OCI-LY7 (cell line): ENCODE data around the gene FBXL20. TPM values are rescaled to one million over a fixed set of nuclear protein-coding genes. Genes with fewer than 3 reads are reported as not detected.

ENCODE experiments used
- BruUV-seq: library from RNA; stranded (reverse); fragments of 400-500 nt; replicated peaks from 2 replicates; lab custom pipeline; 2021; lab: Mats Ljungman, UMichigan
- CTCF ChIA-PET: fragments of 300-600 bp; sonication (Branson Sonifier 250); formaldehyde crosslinking; loops from one replicate; lab custom pipeline; 2022; ENCODE audit warnings: antibody characterized with exemption; ENCODE audit not compliant: unreplicated experiment; lab: Charles Lee
- POLR2A ChIA-PET: fragments of 300-600 bp; sonication (Branson Sonifier 250); formaldehyde crosslinking; loops from one replicate; lab custom pipeline; 2022; ENCODE audit warnings: antibody characterized with exemption; lab: Charles Lee
- DNase-seq: peaks from one replicate; pipeline ENCODE4 v3.0.0-alpha.2; 2015; ENCODE audit warnings: low spot score
- H2AFZ ChIP-seq: fragments of 200-600 bp; sonication (generic), shearing (Covaris generic); 2 replicates; pipeline ENCODE4 v1.6.1; 2014; ENCODE audit warnings: mild to moderate bottlenecking, antibody characterized with exemption, low read length, moderate library complexity
- H3K27ac ChIP-seq: fragments of 200-600 bp; sonication (generic); 2 replicates; pipeline ENCODE4 v1.5.1; 2014; ENCODE audit warnings: mixed run types, low read depth, mild to moderate bottlenecking, moderate library complexity, low read length, inconsistent platforms; ENCODE audit not compliant: poor library complexity, severe bottlenecking
- H3K36me3 ChIP-seq: fragments of 200-600 bp; sonication (generic); 2 replicates; pipeline ENCODE4 v1.6.1; 2014; ENCODE audit warnings: mild to moderate bottlenecking, antibody characterized with exemption, low read length, moderate library complexity, mixed read lengths; ENCODE audit not compliant: insufficient read depth
- H3K4me1 ChIP-seq: fragments of 200-600 bp; sonication (generic); 2 replicates; pipeline ENCODE4 v1.5.1; 2014; ENCODE audit warnings: mild to moderate bottlenecking, low read length; ENCODE audit not compliant: insufficient read depth, poor library complexity, severe bottlenecking
- H3K4me2 ChIP-seq: fragments of 200-600 bp; sonication (generic); 2 replicates; pipeline ENCODE4 v1.6.1; 2014; ENCODE audit warnings: mild to moderate bottlenecking, low read length
- H3K4me3 ChIP-seq: fragments of 200-600 bp; sonication (generic); 2 replicates; pipeline ENCODE4 v1.5.1; 2014; ENCODE audit warnings: mild to moderate bottlenecking, low read depth, low read length; ENCODE audit not compliant: poor library complexity, severe bottlenecking
- H3K79me2 ChIP-seq: fragments of 200-600 bp; sonication (generic); 2 replicates; pipeline ENCODE4 v1.6.1; 2016; ENCODE audit warnings: low read depth, mild to moderate bottlenecking, low read length, moderate library complexity, mixed read lengths; ENCODE audit not compliant: insufficient read depth
- H3K9me2 ChIP-seq: fragments of 200-600 bp; sonication (generic); 2 replicates; pipeline ENCODE4 v1.6.1; 2016; ENCODE audit warnings: mild to moderate bottlenecking, low read length, mixed read lengths; ENCODE audit not compliant: insufficient read depth
- H3K9me3 ChIP-seq: fragments of 200-600 bp; sonication (generic); 2 replicates; pipeline ENCODE4 v1.6.1; 2014; ENCODE audit warnings: mild to moderate bottlenecking, mixed run types, low read length, mixed read lengths
- H4K20me1 ChIP-seq: fragments of 200-600 bp; sonication (generic); 2 replicates; pipeline ENCODE4 v1.6.1; 2014; ENCODE audit warnings: mild to moderate bottlenecking, antibody characterized with exemption, low read length, moderate library complexity, mixed read lengths; ENCODE audit not compliant: insufficient read depth
- EZH2phosphoT487 ChIP-seq: fragments of 200-600 bp; sonication (generic); IDR thresholded peaks from 2 replicates; pipeline ENCODE4 v1.6.1; 2018; ENCODE audit warnings: low read depth, borderline replicate concordance, mild to moderate bottlenecking, mixed run types, antibody characterized with exemption, low read length, moderate library complexity, mixed read lengths
- intact Hi-C: fragments of 100-400 bp; cut with micrococcal nuclease; formaldehyde crosslinking; loops from one replicate; pipeline ENCODE4 v1.10.0; 2022; ENCODE audit not compliant: unreplicated experiment
- total RNA-seq, 2 experiments: library from RNA; depleted of rRNA in 1 of 2; stranded (reverse); fragments of >200 nt in 1 of 2; shearing (Covaris generic) in 1 of 2; gene quantifications; 2 replicates each; pipeline ENCODE4 v1.2.3, GENCODE V29; 2014 to 2022
- TF ChIP-seq, protein P1 (sequence below): fragments of 200-600 bp; sonication (generic); conservative IDR thresholded peaks from 2 replicates; pipeline ENCODE4 v1.5.1; 2014; ENCODE audit warnings: mild to moderate bottlenecking, antibody characterized with exemption, low read length, moderate library complexity, mixed read lengths

FBXL20 gene
- total RNA-seq, 2 experiments from 2014 or later, result 2.1 to 12.2 TPM

DNA sequence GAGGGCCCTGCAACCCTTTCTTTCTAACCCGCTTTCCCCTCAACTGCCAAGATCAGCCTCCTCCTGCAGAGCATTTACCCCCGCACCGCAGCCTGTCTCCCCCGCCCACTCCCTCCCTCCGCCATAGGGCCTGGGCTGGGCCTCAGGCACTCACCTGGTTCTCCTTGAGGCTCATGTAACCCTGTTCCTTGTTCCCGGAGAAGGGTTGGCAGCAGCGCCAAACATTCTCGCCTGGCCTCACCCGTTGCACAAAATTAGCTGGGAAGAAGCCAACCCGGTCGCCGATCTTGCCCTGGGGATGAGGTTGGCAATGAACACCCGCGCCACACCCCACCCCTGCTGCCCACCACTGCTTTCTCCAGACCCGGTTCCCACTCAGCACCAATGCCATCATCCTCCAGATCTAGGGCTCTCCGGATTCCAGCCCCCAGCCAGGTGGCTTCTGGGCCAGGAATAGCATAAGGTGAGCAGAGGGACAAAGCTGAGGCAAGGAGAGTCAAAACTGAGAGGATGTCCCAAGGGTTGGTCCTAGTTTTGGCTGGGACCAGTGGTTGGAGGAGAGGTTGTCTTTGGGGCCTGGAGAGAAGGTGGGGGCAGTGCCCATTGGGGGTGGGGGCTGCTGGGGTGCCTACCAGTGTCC is 188.5 kb downstream of the FBXL20 start:
- TF ChIP-seq, protein P1, sequence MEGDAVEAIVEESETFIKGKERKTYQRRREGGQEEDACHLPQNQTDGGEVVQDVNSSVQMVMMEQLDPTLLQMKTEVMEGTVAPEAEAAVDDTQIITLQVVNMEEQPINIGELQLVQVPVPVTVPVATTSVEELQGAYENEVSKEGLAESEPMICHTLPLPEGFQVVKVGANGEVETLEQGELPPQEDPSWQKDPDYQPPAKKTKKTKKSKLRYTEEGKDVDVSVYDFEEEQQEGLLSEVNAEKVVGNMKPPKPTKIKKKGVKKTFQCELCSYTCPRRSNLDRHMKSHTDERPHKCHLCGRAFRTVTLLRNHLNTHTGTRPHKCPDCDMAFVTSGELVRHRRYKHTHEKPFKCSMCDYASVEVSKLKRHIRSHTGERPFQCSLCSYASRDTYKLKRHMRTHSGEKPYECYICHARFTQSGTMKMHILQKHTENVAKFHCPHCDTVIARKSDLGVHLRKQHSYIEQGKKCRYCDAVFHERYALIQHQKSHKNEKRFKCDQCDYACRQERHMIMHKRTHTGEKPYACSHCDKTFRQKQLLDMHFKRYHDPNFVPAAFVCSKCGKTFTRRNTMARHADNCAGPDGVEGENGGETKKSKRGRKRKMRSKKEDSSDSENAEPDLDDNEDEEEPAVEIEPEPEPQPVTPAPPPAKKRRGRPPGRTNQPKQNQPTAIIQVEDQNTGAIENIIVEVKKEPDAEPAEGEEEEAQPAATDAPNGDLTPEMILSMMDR, result no peak
- TF ChIP-seq EZH2phosphoT487, result no peak
- H3K4me1 ChIP-seq, result peaks cover 38% of the 10 kb centered on the region
- H2AFZ ChIP-seq, result no peak overlapping the region
- no TSS peak for BruUV-seq
- CTCF ChIA-PET, result no interaction called here
- no peaks in the 10 kb centered on the region for H3K36me3 ChIP-seq
- POLR2A ChIA-PET, result interaction anchor here (0.9 kb wide), 1 partner anchor 13 kb away, joined by 3 read pairs; the partner anchor contains the start of gene RPL19
- H3K4me3 ChIP-seq, result no peak overlapping the region
- no peaks in the 10 kb centered on the region for H3K9me2 ChIP-seq
- no peaks in the 10 kb centered on the region for H3K9me3 ChIP-seq
- H3K27ac ChIP-seq, result no peak overlapping the region
- intact Hi-C loops, result no loop called here
- no peak for DNase-seq
- no peaks in the 10 kb centered on the region for H4K20me1 ChIP-seq
- H3K79me2 ChIP-seq, result no peaks in the 10 kb centered on the region
- no peak overlapping the region for H3K4me2 ChIP-seq

DNA sequence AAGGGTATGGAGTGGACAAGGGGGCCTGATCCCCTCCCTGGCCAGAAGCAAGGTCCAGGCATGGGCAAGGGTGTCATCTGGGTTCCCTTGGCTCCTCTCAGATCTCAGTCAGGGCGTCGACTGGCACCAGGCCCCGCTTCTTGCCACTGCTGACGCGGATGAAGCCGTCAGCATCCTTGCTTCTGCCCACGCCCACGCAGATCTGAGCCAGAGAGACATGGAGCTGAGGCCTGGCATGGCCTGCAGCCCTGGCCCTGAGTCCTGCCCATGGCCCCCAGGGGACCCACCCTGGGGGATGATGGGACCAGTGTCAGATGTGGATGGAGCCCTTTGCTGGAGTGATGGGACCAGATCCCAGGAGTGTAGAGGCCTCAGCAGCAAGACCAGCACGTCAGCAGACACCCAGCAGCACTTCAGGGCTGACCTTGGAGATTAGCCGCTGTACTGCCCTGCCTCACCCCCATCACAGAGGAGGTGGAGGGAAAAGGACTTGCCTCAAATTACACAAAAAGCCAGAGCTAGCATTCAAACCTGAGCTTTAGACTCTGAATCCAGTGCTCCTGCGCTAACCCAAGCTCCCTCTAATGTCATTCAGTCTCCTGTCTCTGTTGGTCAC is 189.1 kb downstream of the FBXL20 start:
- H3K4me2 ChIP-seq, result no peak overlapping the region
- TF ChIP-seq EZH2phosphoT487, result no peak
- TF ChIP-seq, protein P1, result no peak

DNA sequence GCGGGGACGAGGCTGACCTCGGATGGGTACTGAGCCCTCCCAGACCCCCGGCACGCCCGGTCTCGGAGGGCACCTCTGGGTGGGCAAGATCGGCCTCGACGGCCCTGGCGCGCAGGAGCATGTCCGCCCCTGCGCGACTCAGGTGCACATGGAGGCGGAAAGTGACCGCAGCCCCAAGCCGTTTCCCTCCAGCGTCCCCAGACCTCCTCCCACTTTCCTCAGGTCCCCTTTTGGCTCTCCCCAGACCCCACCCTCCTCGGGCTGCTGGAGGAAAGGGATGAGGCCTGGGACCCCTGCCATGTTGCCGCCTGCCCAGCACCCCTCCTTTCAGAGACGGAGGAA is 191.4 kb downstream of the FBXL20 start:
- DNase-seq, result no peak

More for the DNA sequence above, 189.1 kb downstream of the FBXL20 start:
- H3K4me1 ChIP-seq, result peaks cover 44% of the 10 kb centered on the region
- H3K79me2 ChIP-seq, result no peaks in the 10 kb centered on the region
- no peak overlapping the region for H2AFZ ChIP-seq
- H3K9me2 ChIP-seq, result no peaks in the 10 kb centered on the region
- no peak for DNase-seq
- no peaks in the 10 kb centered on the region for H3K36me3 ChIP-seq
- H3K4me3 ChIP-seq, result no peak overlapping the region
- ChIA-PET CTCF (no interaction called here), POLR2A (interaction anchor here (0.9 kb wide), 1 partner anchor 12 kb away, joined by 3 read pairs; the partner anchor contains the start of gene RPL19)
- BruUV-seq, result no TSS peak
- no peak overlapping the region for H3K27ac ChIP-seq
- no peaks in the 10 kb centered on the region for H4K20me1 ChIP-seq
- intact Hi-C loops, result no loop called here
- no peaks in the 10 kb centered on the region for H3K9me3 ChIP-seq

More for the DNA sequence above, 191.4 kb downstream of the FBXL20 start:
- Histone ChIP-seq H3K27ac (peak overlapping the region; percentile 93), H3K36me3 (peaks cover 7% of the 10 kb centered on the region), H3K9me3 (no peaks in the 10 kb centered on the region), H3K4me1 (peaks cover 48% of the 10 kb centered on the region), H3K4me2 (peak overlapping the region; percentile 82), H2AFZ (peak overlapping the region; percentile 60; the same call in 1 of the 2 replicates), H3K79me2 (no peaks in the 10 kb centered on the region), H3K4me3 (peak overlapping the region; percentile 51), H3K9me2 (no peaks in the 10 kb centered on the region), H4K20me1 (no peaks in the 10 kb centered on the region)
- ChIA-PET POLR2A (interaction anchor here (1.2 to 3.1 kb wide), 2 partner anchors 27 to 31 kb away, joined by 3 to 23 read pairs; no protein-coding TSS in a partner anchor), CTCF (interaction anchor here (2.8 to 5.3 kb wide), 3 partner anchors 21 to 33 kb away, joined by 23 to 45 read pairs (median 33); no protein-coding TSS in a partner anchor)
- intact Hi-C loops, result no loop called here
- TF ChIP-seq, protein P1, result no peak
- TF ChIP-seq EZH2phosphoT487, result no peak
- no TSS peak for BruUV-seq
